22Rv1 (cell line): ENCODE data around the gene FCSK.

Experiments
- ZFX ChIP-seq: fragments of 450-650 bp; IDR thresholded peaks from 2 replicates; pipeline ENCODE4 v1.6.1; 2017; ENCODE audit warnings: antibody characterized with exemption, borderline replicate concordance
- TF ChIP-seq, protein P1 (sequence below): fragments of 450-650 bp; IDR thresholded peaks from 2 replicates; pipeline ENCODE4 v1.5.1; 2017; ENCODE audit warnings: mild to moderate bottlenecking

DNA sequence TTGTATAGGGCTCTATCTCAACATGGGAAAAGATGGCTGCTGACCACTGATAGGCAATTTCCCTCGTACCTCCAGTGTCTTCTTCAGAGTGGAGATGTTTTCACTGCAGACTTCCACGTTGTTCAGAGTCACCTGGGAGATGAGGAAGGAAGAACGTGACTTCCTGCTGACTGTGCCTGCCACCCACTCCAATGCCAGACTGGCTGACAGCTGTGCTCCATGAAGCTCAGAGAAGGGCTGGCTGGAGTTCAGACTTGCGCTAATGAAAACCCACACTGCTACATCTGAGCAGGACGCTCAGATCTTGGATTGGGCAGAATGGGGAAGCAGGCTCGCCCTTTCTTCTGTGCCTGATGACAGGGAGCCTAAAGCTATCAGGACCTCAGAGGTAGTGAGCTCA lies 35.9 kb downstream of the FCSK start:
- TF ChIP-seq ZFX = no peak
- TF ChIP-seq, protein P1, sequence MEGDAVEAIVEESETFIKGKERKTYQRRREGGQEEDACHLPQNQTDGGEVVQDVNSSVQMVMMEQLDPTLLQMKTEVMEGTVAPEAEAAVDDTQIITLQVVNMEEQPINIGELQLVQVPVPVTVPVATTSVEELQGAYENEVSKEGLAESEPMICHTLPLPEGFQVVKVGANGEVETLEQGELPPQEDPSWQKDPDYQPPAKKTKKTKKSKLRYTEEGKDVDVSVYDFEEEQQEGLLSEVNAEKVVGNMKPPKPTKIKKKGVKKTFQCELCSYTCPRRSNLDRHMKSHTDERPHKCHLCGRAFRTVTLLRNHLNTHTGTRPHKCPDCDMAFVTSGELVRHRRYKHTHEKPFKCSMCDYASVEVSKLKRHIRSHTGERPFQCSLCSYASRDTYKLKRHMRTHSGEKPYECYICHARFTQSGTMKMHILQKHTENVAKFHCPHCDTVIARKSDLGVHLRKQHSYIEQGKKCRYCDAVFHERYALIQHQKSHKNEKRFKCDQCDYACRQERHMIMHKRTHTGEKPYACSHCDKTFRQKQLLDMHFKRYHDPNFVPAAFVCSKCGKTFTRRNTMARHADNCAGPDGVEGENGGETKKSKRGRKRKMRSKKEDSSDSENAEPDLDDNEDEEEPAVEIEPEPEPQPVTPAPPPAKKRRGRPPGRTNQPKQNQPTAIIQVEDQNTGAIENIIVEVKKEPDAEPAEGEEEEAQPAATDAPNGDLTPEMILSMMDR = no peak
